Neural cell (in vitro differentiated cells): ENCODE results near the gene POLE3.
A peak's percentile ranks its signal among the peaks of the same experiment; 100 is the strongest.

Experiments used
- EZH2 ChIP-seq: fragments of 200-600, 300-800 bp; shearing (Covaris generic), sonication (generic); IDR thresholded peaks from 2 replicates; pipeline ENCODE4 v1.6.1; 2014; ENCODE audit warnings: antibody characterized with exemption, low read length, borderline replicate concordance, mild to moderate bottlenecking; ENCODE audit not compliant: insufficient read depth, poor library complexity, severe bottlenecking
- MXI1 ChIP-seq: fragments of 450-650 bp; conservative IDR thresholded peaks from 2 replicates; pipeline ENCODE4 v1.6.1; 2014; ENCODE audit warnings: antibody characterized with exemption, mild to moderate bottlenecking; ENCODE audit not compliant: poor library complexity, severe bottlenecking
- POLR2AphosphoS5 ChIP-seq: IDR thresholded peaks from 2 replicates; pipeline ENCODE4 v1.6.1; 2012
- SMC3 ChIP-seq: fragments of 450-650 bp; conservative IDR thresholded peaks from 2 replicates; pipeline ENCODE4 v1.6.1; 2014; ENCODE audit warnings: antibody characterized with exemption, mild to moderate bottlenecking, moderate library complexity; ENCODE audit not compliant: poor library complexity
- TF ChIP-seq, protein P1 (sequence below): fragments of 450-650 bp; IDR thresholded peaks from 2 replicates; pipeline ENCODE4 v1.5.1; 2014; ENCODE audit warnings: antibody characterized with exemption, mild to moderate bottlenecking, moderate library complexity; ENCODE audit not compliant: poor library complexity, severe bottlenecking

GRCh38 chr9:113401027-113401792, 9.3 kb downstream of the POLE3 start, which contains the start of gene ALAD:
- TF ChIP-seq, protein P1, sequence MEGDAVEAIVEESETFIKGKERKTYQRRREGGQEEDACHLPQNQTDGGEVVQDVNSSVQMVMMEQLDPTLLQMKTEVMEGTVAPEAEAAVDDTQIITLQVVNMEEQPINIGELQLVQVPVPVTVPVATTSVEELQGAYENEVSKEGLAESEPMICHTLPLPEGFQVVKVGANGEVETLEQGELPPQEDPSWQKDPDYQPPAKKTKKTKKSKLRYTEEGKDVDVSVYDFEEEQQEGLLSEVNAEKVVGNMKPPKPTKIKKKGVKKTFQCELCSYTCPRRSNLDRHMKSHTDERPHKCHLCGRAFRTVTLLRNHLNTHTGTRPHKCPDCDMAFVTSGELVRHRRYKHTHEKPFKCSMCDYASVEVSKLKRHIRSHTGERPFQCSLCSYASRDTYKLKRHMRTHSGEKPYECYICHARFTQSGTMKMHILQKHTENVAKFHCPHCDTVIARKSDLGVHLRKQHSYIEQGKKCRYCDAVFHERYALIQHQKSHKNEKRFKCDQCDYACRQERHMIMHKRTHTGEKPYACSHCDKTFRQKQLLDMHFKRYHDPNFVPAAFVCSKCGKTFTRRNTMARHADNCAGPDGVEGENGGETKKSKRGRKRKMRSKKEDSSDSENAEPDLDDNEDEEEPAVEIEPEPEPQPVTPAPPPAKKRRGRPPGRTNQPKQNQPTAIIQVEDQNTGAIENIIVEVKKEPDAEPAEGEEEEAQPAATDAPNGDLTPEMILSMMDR = peak; percentile 99
- TF ChIP-seq POLR2AphosphoS5 (peak; percentile 96), MXI1 (peak; percentile 76), SMC3 (peak; percentile 95), EZH2 (no peak)
